ENCODE measurements around the gene CA9.

Gene CA9

DNA sequence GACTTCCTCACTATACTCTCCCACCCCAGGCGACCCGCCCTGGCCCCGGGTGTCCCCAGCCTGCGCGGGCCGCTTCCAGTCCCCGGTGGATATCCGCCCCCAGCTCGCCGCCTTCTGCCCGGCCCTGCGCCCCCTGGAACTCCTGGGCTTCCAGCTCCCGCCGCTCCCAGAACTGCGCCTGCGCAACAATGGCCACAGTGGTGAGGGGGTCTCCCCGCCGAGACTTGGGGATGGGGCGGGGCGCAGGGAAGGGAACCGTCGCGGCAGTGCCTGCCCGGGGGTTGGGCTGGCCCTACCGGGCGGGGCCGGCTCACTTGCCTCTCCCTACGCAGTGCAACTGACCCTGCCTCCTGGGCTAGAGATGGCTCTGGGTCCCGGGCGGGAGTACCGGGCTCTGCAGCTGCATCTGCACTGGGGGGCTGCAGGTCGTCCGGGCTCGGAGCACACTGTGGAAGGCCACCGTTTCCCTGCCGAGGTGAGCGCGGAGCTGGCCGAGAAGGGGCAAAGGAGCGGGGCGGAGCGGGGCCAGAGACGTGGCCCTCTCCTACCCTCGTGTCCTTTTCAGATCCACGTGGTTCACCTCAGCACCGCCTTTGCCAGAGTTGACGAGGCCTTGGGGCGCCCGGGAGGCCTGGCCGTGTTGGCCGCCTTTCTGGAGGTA is 2.1 kb downstream of the CA9 start:
- DNase-seq = peak; percentile 38

DNA sequence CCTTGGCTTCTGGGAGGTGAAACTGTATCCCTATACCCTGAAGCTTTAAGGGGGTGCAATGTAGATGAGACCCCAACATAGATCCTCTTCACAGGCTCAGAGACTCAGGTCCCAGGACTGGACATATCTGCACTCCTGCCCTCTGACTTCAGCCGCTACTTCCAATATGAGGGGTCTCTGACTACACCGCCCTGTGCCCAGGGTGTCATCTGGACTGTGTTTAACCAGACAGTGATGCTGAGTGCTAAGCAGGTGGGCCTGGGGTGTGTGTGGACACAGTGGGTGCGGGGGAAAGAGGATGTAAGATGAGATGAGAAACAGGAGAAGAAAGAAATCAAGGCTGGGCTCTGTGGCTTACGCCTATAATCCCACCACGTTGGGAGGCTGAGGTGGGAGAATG is 5.4 kb downstream of the CA9 start:
- DNase-seq = no peak

DNA sequence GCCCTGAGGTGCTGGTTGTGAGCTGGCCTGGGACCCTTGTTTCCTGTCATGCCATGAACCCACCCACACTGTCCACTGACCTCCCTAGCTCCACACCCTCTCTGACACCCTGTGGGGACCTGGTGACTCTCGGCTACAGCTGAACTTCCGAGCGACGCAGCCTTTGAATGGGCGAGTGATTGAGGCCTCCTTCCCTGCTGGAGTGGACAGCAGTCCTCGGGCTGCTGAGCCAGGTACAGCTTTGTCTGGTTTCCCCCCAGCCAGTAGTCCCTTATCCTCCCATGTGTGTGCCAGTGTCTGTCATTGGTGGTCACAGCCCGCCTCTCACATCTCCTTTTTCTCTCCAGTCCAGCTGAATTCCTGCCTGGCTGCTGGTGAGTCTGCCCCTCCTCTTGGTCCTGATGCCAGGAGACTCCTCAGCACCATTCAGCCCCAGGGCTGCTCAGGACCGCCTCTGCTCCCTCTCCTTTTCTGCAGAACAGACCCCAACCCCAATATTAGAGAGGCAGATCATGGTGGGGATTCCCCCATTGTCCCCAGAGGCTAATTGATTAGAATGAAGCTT is 6.1 kb downstream of the CA9 start:
- DNase-seq = no peak

DNA sequence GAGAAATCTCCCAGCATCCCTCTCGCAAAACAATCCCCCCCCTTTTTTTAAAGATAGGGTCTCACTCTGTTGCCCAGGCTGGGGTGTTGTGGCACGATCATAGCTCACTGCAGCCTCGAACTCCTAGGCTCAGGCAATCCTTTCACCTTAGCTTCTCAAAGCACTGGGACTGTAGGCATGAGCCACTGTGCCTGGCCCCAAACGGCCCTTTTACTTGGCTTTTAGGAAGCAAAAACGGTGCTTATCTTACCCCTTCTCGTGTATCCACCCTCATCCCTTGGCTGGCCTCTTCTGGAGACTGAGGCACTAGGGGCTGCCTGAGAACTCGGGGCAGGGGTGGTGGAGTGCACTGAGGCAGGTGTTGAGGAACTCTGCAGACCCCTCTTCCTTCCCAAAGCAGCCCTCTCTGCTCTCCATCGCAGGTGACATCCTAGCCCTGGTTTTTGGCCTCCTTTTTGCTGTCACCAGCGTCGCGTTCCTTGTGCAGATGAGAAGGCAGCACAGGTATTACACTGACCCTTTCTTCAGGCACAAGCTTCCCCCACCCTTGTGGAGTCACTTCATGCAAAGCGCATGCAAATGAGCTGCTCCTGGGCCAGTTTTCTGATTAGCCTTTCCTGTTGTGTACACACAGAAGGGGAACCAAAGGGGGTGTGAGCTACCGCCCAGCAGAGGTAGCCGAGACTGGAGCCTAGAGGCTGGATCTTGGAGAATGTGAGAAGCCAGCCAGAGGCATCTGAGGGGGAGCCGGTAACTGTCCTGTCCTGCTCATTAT is 6.8 kb downstream of the CA9 start:
- DNase-seq = no peak

DNA sequence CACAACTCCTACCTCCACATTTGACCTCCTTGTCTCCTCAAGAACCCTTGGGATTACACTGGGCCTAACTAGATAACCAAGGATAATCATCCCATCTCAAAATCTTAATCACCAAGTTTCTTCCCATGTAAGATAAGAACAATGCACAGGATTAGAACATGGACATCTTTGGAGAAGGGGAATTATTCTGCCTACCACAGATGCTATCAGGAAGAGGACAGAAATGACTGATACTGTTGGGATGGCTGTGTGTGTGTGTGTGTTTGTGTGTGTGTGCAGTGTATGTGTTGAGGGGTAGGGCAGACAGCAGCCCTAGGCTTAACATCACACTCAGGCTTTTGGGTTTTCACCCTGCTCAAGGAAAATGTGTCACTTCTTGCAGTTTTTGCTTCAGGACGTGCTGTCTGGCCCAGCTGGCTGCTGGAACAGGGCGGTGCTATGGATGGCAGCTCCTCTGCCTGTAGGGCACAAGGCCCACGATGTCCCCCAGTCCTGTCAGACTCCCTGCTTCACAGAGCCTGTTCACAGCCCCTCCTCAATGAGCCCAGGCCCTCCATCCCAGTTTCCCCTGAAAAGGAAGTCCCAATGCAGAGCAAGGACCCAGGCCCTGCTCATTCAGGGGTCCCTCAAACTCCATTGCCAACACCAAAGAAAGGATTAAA is 7.7 kb downstream of the CA9 start:
- no peak for DNase-seq

DNA sequence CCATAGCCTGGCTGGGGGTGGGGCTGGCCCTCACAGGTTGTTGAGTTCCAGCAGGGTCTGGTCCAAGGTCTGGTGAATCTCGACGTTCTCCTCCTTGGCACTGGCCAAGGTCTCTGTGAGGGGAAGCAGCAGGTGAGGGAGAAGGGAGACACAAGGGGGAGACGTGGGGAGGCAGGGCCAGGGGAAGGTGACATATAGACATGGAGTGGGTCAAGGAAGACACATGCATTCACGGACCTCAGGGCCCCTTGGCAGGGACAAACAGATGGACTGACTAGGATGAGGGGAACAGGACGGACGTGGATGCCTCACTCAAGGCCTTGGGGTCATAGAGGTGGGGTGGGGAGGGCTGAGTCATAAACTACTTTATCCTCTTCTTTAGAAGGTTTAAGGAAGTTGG is 8.3 kb downstream of the CA9 start:
- DNase-seq = no peak

DNA sequence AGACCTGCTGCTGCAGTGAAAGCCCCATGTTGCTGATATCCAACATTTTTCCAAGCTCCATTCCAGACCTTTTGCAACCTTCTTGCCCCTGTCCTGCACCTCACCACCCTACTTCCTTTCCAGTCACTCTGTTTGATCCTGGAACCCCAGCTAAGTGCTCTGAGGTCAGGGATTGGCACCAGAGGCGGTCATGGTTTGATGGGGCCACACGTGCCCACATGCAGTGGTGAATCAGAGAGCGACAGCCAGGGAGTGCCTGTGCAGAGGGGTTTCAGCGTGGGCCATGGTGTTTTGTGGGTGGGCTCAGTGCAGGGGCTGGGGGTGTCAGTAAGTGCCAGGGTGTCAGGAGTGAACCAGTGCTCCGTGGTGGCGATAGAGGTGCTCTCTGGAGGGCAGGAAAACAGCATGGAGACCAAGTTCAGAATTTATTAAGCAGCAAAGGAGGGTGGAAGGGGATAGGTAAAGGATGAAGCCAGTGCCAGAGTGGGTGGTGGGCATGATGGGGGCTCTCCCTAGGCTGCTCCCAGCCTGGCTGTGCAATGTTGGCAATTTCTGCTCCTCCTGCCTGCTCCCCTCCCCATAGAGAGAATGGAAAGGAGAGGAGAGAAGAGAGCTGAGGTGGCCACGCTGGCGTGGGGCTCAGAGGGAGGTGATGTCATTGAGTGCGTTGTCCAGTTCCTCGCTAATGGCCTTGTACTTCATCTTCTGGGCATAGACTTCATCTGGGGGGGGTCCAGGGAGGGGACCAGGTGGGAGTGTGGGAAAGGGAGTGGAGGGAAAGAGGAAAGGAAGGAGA is 9.0 kb downstream of the CA9 start:
- no peak for DNase-seq

DNA sequence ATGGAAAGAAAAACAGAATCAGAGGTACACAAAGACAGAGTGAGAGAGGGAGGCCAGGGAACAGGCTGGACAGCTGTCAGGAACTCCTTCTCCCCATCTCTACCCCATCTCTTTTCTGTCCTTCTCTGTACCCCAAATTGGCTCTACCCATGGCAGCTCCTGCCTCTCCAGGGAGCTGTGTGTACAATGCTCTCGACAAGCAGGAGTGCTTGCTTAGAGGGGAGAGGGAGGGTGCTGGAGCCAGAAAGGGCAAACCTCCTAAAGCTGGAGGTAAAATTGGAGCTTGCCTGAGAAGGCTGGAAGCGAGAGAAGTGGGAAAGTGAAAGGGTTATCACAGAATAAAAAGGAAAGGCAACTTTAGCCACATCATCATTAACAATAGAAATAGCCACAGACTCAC is 9.6 kb downstream of the CA9 start:
- no peak for DNase-seq

DNA sequence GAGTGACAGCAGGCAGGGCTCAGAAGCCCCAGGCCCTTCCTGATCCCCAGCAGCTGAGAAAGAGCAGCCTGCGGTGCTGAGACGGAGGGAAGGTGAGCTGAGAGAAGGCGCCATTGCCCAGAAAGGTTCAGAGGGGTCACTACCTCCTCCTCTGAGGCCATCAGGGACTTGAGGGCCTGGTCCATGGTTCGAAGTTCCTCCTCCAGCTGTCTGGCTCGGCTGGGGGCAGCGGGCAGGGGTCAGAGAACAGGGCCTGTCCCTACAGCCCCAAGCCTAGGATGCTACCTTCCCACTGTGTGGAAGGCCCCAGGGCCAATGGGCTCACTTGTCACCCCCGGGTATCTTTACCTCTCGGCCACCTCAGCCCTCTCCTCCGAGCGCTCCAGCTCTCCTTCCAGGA is 11.2 kb downstream of the CA9 start:
- no peak for DNase-seq

DNA sequence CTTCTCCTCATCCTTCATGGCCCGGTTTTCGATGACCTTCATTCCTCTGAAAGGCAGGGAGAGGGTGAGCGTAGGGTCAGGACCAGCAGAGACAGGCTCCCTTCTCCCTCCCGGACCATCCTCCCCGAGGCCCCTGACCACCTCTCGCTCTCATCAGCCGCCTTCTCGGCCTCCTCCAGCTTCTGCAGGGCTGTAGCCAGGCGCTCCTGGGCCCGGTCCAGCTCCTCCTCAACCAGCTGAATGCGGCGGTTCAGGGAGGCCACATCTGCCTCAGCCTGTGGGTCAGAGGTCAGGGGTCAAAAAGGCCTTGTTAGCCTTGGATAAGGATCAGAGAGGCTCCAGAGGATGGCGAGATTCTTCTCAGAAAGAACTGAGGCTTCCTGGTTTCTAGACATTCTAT is 11.8 kb downstream of the CA9 start:
- DNase-seq = no peak

DNA sequence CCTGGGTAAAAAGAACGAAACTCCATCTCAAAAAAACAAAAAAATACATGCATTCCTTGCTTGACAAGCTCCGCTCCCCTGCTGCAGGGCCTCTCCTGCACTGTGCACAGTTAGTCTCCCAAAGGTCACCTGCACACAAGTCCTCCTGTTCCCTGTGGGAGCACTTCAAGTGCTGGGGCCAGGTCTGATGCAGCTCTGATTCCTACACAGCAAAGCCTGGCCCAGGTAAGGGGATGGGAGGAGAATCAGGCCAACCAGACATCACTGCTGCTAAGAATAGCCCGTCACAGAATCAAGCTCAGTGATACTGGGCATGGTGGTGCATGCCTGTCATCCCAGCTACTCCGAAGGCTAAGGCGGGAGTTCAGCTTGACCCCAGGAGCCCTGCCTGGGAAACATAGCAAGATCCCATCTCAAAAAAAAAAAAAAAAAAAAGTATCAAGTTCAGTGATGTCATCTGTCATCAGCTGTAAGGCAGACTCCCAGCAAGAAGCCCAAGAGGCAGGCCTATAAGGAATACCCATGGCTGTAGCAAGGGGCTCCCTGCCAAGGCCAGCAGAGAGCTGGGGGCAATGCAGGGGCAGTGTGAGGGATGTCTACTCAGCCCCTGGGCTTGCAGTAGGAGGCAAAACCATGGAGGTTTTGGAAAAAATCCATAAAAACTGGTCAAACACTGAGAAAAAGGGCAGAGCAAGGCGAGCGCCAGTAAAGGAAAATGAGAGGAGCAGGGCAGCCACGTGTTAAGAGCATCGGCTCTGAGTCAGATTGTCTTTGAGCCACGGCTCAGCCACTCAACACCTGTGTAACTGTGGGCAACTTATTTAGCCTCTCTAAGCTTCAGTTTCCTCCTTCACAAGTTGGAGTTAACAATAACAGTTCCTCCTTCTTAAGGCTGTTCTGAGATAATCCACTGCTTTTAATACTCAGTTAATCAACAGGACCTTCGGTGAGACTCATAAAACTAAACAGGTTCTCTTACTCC is 12.8 kb downstream of the CA9 start:
- DNase-seq = no peak

DNA sequence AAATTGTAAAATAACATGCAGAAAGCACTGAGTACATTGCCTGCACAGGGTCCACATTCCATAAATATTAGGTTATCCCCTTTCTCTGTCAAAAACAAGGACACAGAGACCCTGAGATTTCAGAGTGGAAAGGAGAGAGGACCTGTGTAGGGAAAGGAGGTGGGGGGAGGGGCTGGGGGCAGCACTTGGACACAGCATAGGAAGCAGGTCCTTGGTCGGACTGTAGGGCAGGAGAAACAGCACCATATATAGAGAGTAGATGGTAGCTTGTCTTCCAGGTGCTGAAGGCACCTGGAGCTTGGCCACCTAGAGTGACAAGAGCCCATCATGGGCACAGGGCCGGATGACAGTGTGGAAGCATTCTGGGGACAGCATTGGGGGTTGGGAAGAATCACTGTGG is 13.6 kb downstream of the CA9 start:
- no peak for DNase-seq

DNA sequence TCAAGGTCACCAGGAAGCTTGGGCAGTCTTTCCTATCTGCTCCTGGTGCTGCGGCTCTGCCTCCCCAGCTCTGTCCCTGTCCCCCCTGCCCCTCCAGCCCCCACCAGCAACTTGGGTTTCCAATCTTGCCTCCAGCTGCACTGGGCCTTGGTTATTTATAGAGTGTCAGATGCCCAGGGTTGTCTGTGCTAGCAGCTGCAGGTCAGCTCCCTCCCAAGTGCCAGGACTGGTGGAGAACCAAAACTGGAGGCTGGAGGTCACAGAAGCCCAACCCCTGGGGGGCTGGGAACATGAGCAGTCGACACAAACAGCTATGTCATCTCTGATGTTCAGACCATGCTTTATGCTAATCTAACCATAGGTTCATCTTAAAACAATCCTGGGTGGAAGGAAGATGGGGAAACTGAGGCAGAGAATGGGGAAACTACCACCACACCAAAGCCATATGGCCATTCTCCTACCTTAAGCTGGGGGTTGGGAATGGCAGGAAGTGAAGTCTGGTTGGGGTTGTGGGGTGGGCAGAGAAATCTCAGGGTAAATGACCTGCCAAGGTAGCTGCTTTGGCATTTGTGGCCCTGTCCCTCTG is 14.3 kb downstream of the CA9 start:
- DNase-seq = no peak

DNA sequence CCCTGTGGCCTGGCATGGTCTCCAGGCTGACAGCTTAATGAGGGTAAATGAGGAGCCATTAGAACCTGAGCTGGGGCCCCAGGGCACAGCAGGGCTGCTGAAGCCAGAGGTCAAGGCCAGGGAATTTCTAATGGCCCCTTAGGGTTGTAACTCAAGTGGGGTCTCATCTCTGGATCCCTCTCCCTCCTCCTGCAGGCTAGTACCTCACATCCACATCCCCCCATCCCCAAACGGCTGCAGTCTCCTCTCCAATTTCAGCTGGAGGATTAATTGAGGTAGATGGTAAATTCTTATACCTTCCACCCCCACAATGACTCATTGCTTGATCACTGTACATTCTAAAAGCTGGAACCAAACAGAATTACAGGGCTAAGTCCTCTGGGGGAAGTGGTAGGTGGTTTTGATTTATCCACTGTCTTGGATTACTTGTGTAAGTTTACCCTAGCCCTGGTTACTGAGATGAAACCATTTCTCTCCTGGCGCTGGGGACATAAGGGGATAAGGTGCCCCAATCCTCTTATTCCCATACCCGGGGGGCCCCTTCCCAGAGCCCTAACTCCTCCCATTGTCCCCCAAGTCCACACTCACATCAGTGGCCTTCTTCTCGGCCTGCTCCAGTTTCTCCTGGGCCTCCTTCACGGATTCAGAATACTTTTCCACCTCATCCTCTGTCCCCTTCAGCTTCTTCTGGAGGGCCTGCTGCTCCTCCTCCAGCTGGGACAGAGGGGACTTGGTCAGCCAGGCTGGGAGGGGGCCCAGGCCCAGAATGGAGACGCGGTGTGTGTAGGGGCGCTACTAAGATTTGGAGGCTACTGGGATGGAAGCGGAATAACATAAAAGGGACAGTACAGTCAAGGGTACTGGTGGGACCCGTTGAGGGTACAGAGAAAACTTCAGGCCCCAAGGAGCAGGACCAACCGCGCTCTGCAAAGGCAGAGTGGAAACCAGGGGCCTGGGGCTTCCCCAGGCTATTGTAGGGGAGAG is 15.1 kb downstream of the CA9 start:
- DNase-seq = no peak

DNA sequence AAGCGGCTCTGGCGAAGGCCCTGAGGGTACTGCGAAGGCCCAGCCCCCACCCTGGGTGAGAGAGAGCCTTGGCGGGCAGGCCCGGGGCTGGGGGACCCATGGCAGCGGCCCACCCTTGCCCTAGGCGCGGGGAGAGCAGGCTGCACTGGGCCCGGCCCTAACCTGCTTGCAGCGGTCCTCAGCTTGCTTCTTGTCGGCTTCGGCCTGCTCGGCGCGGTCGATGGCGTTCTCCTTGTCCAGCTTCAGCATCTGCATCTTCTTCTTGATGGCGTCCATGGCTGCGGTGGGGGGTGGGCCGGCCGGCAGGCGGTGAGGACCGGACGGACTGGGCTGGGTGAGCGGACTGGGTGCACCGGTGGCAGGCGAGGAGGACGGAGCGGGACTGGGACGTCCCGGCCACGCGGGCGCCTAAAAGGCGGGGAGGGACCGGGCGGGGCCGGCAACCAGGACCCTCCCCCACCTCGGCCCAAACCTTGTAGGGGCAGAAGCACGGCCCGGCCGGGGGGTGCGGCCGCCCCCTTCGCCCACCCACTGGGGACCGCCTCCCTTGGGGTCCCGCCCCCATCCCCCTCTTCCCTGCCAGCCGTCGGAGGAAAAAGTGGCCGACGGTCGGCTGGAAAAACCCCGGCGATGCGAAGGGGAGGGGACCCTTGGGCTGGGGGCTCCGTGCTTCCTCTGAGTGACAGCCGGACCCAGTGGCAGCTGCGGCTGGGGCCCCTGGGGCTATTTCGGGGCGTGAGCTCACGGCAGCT is 16.0 kb downstream of the CA9 start, which contains the start of gene TPM2:
Gene TPM2, minus strand, starts transcription at position 384 of the 752 bp plus-strand sequence. Its CDS starts 108 bp downstream, at position 276.
- DNase-seq = no peak

DNA sequence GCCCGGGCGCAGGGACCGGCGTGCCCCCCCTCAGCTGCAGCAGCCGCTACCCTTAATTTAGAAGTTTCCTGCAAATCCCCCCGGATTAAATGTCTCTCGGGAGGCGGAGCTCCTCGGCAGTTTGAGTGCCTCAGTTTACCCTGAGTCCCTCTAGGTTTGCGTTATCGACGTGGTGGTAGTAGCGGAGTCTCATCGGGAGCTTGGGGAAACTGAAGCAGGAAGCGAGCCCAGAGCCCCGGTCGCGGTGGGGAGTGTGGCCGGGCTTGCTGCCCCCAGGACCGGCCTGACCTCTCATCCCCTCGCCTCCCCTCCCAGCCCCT is 16.5 kb downstream of the CA9 start:
- no peak for DNase-seq

DNA sequence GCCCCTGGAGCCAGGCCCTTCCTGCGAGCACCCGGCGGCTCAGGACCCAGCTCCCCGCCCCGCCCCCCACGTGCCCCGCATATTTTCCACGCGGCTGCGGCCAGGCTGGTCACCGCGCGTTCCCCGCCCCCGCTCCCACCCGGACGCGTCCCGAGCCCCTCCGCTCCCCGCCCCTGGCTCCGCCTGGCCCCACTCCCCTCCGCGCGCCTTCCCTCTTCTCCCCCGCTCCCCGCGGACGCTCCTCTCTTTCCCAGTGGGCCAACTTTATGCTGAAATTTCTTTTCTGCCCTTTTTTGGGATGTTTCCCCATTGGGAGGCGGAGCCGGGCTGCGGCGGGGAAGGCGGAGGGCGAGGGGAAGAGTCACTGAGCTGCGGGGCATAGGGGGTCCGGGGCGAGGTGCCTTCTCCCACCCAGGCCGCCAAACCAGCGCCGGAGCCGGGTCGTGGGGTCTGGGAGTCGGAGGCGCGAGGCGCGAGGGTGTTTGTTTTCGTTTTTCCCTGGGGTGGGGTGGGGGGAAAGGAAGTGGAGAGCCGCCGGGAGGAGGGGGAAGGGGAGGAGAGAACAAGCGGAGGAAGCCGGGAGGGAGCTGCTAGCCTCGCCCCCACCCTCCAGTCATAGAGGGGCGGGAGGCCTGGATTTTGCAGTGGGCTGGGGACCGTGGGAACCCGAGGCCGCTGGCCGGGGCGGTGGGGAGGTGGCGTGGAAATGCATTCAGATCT is 17.0 kb downstream of the CA9 start:
- peak; percentile 35 for DNase-seq

DNA sequence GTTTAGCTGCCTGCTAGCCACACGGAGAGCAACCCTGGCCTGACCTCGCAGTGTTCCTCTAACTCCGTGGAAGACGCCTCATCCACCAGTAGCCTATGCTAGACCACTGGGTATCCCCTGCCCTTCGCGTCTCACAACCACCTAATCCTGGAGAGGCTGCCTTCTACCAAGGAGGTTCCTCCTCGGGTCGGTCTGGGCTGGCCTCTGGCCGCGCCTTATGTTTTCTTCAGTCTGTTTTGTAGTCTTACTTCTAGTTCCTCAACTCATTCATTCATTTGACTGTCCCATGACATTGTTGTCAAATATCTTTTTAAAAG is 17.6 kb downstream of the CA9 start:
- no peak for DNase-seq

DNA sequence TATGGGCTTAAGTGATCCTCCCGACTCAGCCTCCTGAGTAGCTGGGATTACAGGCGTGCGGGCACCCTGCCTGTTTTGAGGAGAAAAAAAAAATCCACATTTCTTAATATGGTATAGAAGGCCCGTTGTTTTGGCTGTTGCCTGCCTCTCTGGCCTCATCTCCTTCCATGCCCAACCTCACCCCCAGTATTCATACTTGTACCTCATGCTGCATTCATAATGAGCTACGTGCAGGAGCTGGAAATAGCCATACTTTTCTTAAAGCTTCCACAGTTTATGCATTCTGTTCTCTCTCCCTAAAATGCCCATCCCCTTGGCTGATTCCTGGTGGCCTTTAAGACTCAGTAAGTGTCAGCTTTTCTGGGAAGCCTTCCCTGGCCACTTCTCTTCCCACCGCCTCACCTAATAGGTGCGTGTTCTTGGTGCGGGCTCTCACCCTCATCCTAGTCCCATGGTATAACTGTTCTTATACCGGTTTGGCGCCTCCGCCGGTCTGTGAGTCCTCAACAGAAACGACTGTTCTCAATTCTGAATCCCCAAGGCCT is 18.1 kb downstream of the CA9 start:
- no peak for DNase-seq
